ENCODE results near the gene ARHGAP19.

ARHGAP19 gene

DNA sequence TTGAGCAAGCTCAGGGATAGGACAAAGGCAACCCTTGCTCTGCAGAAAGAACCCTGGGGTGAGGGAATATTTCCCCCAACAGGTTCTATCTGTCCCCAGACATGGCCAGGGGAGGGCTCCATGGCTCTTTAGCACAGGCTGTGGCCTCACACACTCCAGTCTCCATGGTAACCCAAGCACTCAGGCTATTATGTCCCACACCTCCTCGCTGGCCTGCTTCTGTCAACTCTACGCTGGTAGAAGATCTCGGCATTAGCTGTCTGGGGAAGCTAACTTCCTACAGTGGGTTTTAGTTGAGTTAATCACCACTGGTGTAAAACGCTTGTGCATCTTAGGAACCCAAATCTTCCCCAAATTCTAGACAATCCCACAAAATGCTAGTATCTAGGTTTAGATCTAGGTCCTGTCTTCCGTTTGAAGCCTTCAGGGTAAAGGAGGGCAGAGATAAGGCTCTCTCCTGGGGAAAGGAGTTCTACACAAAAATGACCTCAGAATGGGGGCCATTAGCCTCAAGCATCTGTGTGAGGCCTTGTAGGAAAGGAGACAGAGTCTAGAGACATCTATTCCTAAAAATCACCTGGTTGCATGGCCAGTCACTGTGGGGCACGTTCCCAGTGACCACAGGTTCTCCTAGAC is 70.0 kb downstream of the ARHGAP19 start:
- no peak for TF ChIP-seq ZNF274 (IDR thresholded peaks at IDR 0.05; ENCODE audit: low read depth, low read length)

DNA sequence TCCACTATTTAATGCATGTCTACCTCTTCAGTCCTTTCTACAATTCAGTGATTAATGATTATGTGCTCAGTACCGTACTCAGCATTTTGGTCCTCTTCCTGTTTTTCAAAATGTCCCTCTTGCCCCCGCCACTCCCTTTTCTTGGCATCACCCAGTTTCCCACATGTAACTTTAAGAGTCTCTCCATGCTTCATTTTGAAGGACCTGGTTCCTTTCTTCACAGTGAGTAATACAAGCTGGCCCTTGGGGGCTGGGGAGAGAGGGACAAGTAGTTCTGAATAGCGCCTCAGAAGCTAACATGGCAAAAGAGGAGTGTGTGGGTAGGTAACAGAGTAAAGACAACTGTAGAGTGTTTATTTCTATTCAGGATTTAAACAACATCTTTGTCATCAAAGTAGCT is 72.1 kb downstream of the ARHGAP19 start:
- no peak overlapping the region for H3K4me3 ChIP-seq (ENCODE audit: low read length)
- no peak for TF ChIP-seq ZNF274 (IDR thresholded peaks at IDR 0.05; ENCODE audit: low read depth, low read length)

More for the DNA sequence above, 70.0 kb downstream of the ARHGAP19 start:
- H3K4me3 ChIP-seq (ENCODE audit: low read length) = no peak overlapping the region

GRCh38 chr10:97217299-97217698 is 75.1 kb downstream of the ARHGAP19 start:
- no peak for TF ChIP-seq ZNF274 (IDR thresholded peaks at IDR 0.05; ENCODE audit: low read depth, low read length)
- H3K4me3 ChIP-seq (ENCODE audit: low read length) = no peak overlapping the region

DNA sequence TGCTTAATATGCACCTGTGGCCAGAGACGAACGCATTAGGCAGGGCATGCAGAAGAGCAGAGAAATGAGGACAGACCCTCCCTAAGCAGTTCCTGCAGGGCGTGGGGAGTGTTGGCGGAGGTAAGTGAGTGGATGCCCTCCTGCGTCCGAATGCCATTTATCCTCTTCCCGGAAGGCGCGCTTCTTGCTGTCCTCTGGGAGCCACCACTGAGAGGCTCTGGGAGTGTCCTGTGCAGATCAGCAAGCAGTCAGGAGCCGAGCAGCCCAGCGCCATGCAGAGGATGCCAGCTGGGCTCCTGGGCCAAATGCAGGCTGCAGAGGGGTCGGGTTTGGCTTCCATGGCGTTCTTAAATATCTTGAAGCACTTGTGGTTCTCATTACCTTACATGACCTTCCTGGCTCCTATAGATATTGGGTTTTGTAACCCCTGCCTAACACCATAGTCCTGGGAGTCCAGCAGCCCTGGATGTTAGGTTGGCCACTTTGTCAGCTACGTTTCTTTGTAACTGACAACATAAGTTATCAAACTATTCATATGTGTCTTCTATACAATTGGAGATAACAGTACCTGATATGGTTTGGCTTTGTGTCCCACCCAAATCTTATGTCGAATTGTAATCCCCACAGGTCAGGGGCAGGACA is 76.7 kb downstream of the ARHGAP19 start:
- H3K4me3 ChIP-seq (ENCODE audit: low read length) = no peak overlapping the region
- no peak for TF ChIP-seq ZNF274 (IDR thresholded peaks at IDR 0.05; ENCODE audit: low read depth, low read length)

DNA sequence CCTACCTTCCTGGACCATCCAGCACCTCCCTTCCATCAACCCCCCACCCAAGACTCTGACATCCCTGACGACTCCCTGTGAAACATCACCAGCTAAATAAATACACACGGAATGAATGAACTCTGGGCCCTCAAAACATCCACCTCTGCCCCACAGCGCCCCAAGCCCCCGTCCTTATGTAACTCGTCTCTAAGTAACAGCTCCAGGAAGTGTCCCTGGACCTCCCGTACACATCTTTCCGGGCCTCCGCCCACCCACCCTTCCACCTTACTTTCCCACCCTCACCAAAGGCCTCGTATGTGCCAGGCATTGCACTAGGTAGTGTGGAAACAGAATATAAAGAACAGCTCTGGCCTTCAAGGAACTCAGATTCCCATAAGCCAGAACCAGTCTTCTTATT is 79.0 kb downstream of the ARHGAP19 start:
- TF ChIP-seq ZNF274 (IDR thresholded peaks at IDR 0.05; ENCODE audit: low read depth, low read length) = no peak

GRCh38 chr10:97211229-97211628 is 81.2 kb downstream of the ARHGAP19 start:
- TF ChIP-seq ZNF274 (IDR thresholded peaks at IDR 0.05; ENCODE audit: low read depth, low read length) = no peak
- no peak overlapping the region for H3K4me3 ChIP-seq (ENCODE audit: low read length)

More for the DNA sequence above, 79.0 kb downstream of the ARHGAP19 start:
- no peak overlapping the region for H3K4me3 ChIP-seq (ENCODE audit: low read length)

- no peak for TF ChIP-seq ZNF274 (IDR thresholded peaks at IDR 0.05; ENCODE audit: low read depth, low read length)
- no peak overlapping the region for H3K4me3 ChIP-seq (ENCODE audit: low read length)
Measured at GRCh38 chr10:97210543-97210960, 81.9 kb downstream of the ARHGAP19 start.

DNA sequence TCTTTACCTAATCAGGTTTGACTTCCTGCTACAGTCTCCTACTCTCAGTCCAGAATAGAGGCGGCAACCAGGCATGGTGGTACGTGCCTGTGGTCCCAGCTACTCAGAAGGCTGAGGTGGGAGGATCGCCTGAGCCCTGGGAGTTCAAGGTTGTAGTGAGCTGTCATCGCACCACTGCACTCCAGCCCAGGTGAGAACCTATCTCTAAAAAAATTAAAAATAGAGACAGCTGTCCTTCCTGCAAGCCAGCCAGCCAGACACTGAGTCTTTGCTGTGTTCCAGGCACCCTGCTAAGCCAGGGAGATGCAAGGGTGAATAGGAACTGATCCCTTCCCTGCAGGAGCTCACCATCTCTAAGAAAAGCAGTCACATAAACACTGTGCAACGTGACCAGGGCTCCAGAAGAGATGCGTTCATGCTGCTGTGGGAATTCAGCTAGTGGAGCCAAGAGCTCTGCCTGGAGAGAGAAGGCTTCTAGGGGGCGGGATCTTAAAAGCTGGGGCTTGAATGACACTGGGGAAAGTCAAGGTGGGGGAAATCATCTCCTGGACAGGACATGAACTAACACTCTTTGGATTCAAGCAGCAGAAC is 84.6 kb downstream of the ARHGAP19 start:
- no peak for TF ChIP-seq ZNF274 (IDR thresholded peaks at IDR 0.05; ENCODE audit: low read depth, low read length)
- no peak overlapping the region for H3K4me3 ChIP-seq (ENCODE audit: low read length)

GRCh38 chr10:97207131-97207530 is 85.3 kb downstream of the ARHGAP19 start:
- no peak overlapping the region for H3K4me3 ChIP-seq (ENCODE audit: low read length)
- TF ChIP-seq ZNF274 (IDR thresholded peaks at IDR 0.05; ENCODE audit: low read depth, low read length) = no peak

GRCh38 chr10:97204826-97205679 is 87.4 kb downstream of the ARHGAP19 start:
- TF ChIP-seq ZNF274 (IDR thresholded peaks at IDR 0.05; ENCODE audit: low read depth, low read length) = no peak

GRCh38 chr10:97203220-97203619 is 89.2 kb downstream of the ARHGAP19 start:
- H3K4me3 ChIP-seq (ENCODE audit: low read length) = no peak overlapping the region
- TF ChIP-seq ZNF274 (IDR thresholded peaks at IDR 0.05; ENCODE audit: low read depth, low read length) = no peak

More at GRCh38 chr10:97204826-97205679, 87.4 kb downstream of the ARHGAP19 start:
- no peak overlapping the region for H3K4me3 ChIP-seq (ENCODE audit: low read length)

DNA sequence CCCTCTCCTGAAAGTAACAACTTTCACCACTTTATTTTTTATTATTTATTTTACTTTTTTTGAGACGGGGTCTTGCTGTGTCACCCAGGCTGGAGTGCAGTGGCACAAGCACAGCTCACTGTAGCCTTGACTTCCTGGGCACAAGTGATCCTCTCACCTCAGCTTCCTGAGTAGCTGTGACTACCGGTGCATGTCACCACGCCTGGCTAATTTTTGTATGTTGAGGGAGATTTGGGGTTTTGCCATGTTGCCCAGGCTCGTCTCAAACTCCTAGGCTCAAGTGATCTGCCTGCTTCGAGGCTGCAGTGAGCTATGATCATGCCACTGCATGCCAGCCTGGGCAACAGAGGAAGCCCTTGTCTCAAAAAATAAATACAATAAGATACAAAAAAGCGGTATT is 91.8 kb downstream of the ARHGAP19 start:
- TF ChIP-seq ZNF274 (IDR thresholded peaks at IDR 0.05; ENCODE audit: low read depth, low read length) = no peak
- H3K4me3 ChIP-seq (ENCODE audit: low read length) = no peak overlapping the region

DNA sequence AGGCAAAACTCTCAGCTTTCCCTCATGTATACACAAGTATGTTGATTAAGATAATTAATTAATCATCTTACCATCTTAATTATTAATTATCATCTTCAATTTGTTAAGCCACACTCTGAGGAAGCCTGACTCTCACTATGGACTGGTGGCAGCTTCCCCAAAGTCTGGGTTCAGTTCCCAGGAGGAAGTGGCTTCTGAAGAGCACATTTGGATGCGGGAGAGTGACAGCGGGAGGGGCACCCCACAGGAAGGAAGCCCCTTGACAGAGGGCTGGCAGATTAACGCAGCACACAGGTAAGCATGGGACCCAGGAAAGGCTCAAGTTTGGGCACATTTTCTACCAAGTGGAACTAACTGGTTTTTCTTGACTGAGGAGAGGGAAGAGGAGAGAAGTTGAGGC is 93.3 kb downstream of the ARHGAP19 start:
- H3K4me3 ChIP-seq (ENCODE audit: low read length) = no peak overlapping the region
- no peak for TF ChIP-seq ZNF274 (IDR thresholded peaks at IDR 0.05; ENCODE audit: low read depth, low read length)

DNA sequence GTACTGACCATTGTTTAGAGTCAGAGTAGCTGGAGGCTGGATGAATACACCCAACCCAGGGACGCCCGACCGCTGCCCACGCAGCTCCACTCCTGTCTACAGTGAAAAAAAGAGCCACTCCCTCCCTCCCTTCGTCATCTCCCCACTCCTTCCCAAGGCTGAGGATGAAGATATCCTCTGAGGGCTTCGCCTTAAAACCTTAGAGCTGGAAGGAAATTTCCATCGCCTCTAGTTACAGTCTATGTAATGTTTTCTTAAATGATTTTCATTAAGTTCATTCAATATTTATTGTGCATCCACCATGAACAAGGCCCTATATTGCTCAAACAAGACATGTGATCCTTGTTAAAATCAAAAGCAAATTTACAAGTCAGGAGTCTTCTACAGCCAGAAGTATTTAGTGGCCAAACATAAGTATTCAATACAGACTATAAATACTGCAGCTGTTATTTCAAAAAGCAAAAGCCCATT is 95.4 kb downstream of the ARHGAP19 start:
- no peak overlapping the region for H3K4me3 ChIP-seq (ENCODE audit: low read length)
- no peak for TF ChIP-seq ZNF274 (IDR thresholded peaks at IDR 0.05; ENCODE audit: low read depth, low read length)

Measured in GM08714 (cell line).